Nephron (organoid): ENCODE measurements around the gene RAD51AP2.

Experiments
- H3K27ac Mint-ChIP-seq, 3 experiments: 2 replicates each; pipeline ENCODE4 v1.8.0; 2020; ENCODE audit warnings: mixed read lengths in 3 of 3, mild to moderate bottlenecking in 2 of 3, moderate library complexity in 1 of 3
- H3K27me3 Mint-ChIP-seq: 2 replicates; pipeline ENCODE4 v1.8.0; 2021; ENCODE audit warnings: low read depth, mild to moderate bottlenecking, moderate library complexity, mixed read lengths
- H3K36me3 Mint-ChIP-seq: 2 replicates; pipeline ENCODE4 v1.8.0; 2020; ENCODE audit warnings: low read depth, mixed read lengths
- H3K4me1 Mint-ChIP-seq: 2 replicates; pipeline ENCODE4 v1.8.0; 2020; ENCODE audit warnings: mixed read lengths
- H3K4me3 Mint-ChIP-seq, 3 experiments: 2 replicates each; pipeline ENCODE4 v1.8.0; 2020; ENCODE audit warnings: mild to moderate bottlenecking in 3 of 3, mixed read lengths in 3 of 3, moderate library complexity in 2 of 3
- H3K9me3 Mint-ChIP-seq: 2 replicates; pipeline ENCODE4 v1.8.0; 2020; ENCODE audit warnings: mixed read lengths
- CTCF ChIP-seq, 3 experiments: fragments of 200-600 bp; sonication (generic); IDR thresholded peaks; one replicate each; pipeline ENCODE4 v1.5.0; 2021; ENCODE audit warnings: antibody characterized with exemption in 3 of 3; ENCODE audit not compliant: unreplicated experiment in 3 of 3

Gene RAD51AP2

GRCh38 chr2:17471979-17472378 lies 46.3 kb downstream of the RAD51AP2 start:
- peaks cover 4% of the 10 kb centered on the region for H3K36me3 Mint-ChIP-seq
- TF ChIP-seq CTCF (IDR thresholded peaks at IDR 0.05; ENCODE audit: unreplicated experiment in 3 of 3) = no peak

DNA sequence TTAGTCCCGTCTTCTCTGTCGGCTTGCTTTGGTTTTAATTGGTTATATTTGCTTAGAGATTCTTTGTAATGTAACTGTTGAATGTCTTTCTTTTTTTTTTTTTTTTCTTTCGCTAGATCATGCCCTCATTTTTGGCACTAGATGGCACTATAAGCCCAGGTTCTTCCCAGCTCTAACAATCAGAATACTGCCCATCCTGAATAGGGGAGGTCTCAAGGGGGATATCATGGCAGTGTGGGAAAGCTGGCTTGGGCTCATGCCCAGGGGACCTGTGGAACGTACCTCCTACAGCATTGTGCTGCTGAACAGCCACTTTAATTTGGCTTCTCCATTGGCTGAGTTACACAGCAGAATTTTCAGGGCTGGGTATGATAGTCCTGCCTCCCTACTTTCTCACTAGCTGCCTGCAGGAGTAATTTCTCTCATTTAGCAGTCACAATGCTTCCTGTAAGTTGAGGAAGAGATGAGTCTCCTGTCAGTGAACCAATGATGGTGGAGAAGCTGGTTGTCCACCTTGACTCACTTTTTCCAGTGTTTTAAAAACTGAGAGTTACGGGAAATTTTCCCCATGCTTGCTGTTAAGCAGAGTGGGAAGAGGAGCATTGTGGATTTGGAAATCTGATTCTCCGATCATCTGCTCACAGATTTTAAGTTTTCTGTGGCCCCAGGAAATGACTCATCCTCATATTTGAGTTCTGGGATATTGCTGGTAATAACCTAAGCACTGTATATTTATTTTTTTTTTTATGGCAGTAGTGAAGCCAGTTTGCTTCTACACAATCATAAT lies 47.2 kb downstream of the RAD51AP2 start:
- TF ChIP-seq CTCF (IDR thresholded peaks at IDR 0.05; ENCODE audit: unreplicated experiment in 3 of 3) = no peak
- Mint-ChIP-seq H3K36me3 (peaks cover 4% of the 10 kb centered on the region), H3K27ac (no peak overlapping the region), H3K27me3 (no peaks in the 10 kb centered on the region), H3K9me3 (peaks cover 38% of the 10 kb centered on the region), H3K4me1 (no peaks in the 10 kb centered on the region), H3K4me3 (no peak overlapping the region)

More at GRCh38 chr2:17471979-17472378, 46.3 kb downstream of the RAD51AP2 start:
- no peak overlapping the region for H3K27ac Mint-ChIP-seq
- no peaks in the 10 kb centered on the region for H3K4me1 Mint-ChIP-seq
- H3K4me3 Mint-ChIP-seq = no peak overlapping the region
- peaks cover 36% of the 10 kb centered on the region for H3K9me3 Mint-ChIP-seq
- no peaks in the 10 kb centered on the region for H3K27me3 Mint-ChIP-seq

- no peak for TF ChIP-seq CTCF (IDR thresholded peaks at IDR 0.05; ENCODE audit: unreplicated experiment in 3 of 3)
- Mint-ChIP-seq H3K27ac (no peak overlapping the region), H3K9me3 (peaks cover 2% of the 10 kb centered on the region), H3K36me3 (no peaks in the 10 kb centered on the region), H3K4me3 (no peak overlapping the region), H3K4me1 (no peaks in the 10 kb centered on the region), H3K27me3 (peaks cover 9% of the 10 kb centered on the region)
Observed at GRCh38 chr2:17461087-17461475, 57.2 kb downstream of the RAD51AP2 start.
